Measurements from ENCODE around the gene IRF2BP1.
A peak's percentile ranks its signal among the peaks of the same experiment; 100 is the strongest.
"Not testable (repeated sequence)": the region's sequence is repeated elsewhere in the genome, so short reads cannot be mapped to it uniquely, and the experiment has no call there.

Gene IRF2BP1

DNA sequence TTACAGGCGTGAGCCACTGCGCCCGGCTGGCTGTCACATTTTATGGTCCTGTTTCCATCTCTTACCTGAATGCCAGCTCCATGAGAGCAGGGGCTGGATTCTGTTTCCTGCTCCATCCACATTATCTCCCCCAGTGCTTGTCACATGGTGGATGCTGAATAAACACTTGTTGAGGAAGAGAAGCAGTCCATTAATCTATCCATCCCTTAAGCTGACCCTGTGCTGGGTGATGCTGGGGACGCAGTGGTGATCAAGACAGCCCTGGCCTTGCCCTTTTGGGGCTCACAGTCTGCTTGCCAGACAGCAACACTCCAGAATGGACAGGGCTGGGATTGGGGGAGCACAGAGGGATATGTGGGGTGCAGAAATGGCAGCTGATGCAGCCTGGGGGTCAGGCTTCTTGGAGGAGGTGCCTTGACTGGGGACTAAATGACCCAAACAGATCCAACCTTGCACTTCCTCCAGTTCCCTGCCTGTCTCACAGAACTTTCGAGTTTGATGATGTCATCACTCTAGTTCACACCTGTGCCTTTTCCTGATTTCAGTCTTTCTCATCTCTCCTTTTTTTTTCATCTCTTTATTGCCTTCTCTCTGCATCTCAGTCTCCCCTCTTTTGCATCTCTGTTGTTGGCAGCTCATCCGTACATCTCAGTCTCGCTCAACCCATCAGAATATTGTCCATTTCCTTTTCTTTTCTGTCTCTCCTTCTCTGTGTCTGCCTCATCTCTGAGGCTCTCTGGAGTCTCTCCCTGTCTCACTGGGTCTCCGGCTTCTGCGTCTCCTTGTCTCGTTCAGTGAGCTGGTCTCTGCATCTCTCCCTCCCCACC is 4.6 kb downstream of the IRF2BP1 start:
- no peak for DNase-seq

GRCh38 chr19:45879971-45880370 is 6.0 kb downstream of the IRF2BP1 start:
- DNase-seq, result no peak

- DNase-seq, result no peak
Measured at GRCh38 chr19:45879055-45879454, 6.9 kb downstream of the IRF2BP1 start.

GRCh38 chr19:45878043-45878794 is 7.7 kb downstream of the IRF2BP1 start:
- DNase-seq, result no peak

- no peak for DNase-seq
Measured at GRCh38 chr19:45876411-45877197, 9.3 kb downstream of the IRF2BP1 start.

DNA sequence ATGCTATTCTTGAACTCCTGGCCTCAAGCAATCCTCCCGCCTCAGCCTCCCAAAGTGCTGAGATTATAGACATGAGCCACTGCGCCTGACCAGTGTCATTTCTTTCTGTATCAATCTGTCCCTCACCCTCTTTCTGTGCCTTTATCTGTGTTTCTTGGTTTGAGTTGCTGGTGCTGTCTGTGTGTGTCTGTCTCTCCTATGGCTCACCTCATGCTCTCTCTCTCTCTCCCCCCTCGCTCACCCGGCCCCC is 9.9 kb downstream of the IRF2BP1 start:
- DNase-seq, result no peak

- DNase-seq, result no peak
Measured at GRCh38 chr19:45874620-45874966, 11.3 kb downstream of the IRF2BP1 start.

GRCh38 chr19:45873219-45873772 is 12.6 kb downstream of the IRF2BP1 start:
- no peak for DNase-seq

DNA sequence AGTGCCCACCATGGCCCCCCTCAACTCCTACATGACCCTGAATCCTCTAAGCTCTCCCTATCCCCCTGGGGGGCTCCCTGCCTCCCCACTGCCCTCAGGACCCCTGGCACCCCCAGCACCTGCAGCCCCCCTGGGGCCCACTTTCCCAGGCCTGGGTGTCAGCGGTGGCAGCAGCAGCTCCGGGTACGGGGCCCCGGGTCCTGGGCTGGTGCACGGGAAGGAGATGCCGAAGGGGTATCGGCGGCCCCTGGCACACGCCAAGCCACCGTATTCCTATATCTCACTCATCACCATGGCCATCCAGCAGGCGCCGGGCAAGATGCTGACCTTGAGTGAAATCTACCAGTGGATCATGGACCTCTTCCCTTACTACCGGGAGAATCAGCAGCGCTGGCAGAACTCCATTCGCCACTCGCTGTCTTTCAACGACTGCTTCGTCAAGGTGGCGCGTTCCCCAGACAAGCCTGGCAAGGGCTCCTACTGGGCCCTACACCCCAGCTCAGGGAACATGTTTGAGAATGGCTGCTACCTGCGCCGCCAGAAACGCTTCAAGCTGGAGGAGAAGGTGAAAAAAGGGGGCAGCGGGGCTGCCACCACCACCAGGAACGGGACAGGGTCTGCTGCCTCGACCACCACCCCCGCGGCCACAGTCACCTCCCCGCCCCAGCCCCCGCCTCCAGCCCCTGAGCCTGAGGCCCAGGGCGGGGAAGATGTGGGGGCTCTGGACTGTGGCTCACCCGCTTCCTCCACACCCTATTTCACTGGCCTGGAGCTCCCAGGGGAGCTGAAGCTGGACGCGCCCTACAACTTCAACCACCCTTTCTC is 13.6 kb downstream of the IRF2BP1 start:
- no peak for DNase-seq

DNA sequence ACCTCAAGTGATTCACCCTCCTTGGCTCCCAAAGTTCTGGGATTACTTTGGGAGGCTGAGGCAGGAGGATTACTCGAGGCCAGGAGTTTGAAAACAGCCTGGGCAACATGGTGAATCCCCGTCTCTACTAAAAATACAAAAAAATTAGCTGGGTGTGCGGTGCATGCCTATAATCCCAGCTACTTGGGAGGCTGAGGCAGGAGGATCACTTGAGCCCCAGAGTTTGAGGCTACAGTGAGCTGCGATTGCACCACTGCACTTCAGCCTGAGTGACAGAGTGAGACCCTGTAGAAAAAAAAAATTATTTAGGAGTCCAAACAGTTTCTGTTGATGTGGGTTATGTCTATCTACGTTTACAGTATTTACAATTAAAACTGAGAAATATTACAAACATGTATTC is 15.1 kb downstream of the IRF2BP1 start:
- no peak for DNase-seq

DNA sequence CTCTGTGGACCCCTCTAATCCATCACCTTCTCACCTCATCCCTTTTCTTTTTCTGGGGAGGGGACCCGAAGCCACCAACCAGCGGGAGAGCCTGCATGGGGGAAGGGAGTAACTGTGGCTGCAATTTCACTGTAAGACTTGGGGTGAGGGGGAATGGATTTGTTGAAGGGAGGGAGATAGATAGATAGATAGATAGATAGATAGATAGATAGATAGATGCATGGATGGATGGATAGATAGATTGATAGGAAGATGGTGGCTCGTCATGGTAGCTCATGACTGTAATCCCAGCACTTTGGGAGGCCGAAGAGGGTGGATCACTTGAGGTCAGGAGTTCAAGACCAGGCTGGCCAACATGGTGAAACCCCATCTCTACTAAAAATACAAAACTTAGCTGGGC is 18.7 kb downstream of the IRF2BP1 start:
- DNase-seq, result not testable (repeated sequence)

GRCh38 chr19:45866400-45867176 is 19.4 kb downstream of the IRF2BP1 start:
- DNase-seq, result no peak

GRCh38 chr19:45865269-45865948 is 20.5 kb downstream of the IRF2BP1 start:
- DNase-seq, result no peak

- DNase-seq, result no peak
Measured at GRCh38 chr19:45864629-45865082, 21.3 kb downstream of the IRF2BP1 start.

DNA sequence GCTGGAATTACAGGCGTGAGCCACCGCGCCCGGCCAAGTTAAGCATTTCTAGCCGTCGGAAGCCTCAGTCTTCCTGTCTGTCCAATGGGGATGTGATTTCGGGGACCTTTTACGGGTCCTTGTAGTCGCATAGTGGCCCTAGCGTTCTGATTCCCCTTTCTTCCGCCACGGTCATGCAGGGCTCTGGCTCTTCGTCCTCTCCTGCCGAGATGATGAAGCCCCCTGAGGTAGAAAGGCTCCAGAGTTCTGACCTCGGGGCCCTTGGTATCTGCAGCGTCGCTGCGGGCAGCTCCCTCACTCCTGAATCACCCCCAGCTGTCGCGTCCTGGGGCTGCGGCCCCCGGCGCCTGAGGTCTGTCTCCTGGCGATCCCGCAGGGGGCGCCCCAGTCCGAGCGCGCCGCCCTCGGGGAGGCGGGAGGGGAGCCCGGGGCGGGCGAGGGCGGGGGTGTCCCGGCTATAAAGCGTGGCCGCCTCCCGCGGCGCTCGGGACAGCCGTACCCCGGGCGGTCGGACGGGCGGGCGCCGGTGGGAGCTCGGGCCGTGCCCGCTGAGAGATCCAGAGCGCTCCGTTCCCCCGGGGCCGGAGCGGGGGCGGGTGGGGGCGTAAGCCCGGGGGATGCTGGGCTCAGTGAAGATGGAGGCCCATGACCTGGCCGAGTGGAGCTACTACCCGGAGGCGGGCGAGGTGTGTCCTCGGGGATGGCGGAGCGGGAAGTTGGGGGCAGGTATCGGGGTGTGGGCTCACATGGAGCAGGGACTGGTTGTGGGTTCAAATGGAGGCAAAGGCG is 21.9 kb downstream of the IRF2BP1 start, which contains the start of gene FOXA3:
Gene FOXA3 (plus strand): TSS at position 487 of the 789 bp plus-strand sequence. CDS start 131 bp downstream, at position 618.
- peak; percentile 43 for DNase-seq

DNA sequence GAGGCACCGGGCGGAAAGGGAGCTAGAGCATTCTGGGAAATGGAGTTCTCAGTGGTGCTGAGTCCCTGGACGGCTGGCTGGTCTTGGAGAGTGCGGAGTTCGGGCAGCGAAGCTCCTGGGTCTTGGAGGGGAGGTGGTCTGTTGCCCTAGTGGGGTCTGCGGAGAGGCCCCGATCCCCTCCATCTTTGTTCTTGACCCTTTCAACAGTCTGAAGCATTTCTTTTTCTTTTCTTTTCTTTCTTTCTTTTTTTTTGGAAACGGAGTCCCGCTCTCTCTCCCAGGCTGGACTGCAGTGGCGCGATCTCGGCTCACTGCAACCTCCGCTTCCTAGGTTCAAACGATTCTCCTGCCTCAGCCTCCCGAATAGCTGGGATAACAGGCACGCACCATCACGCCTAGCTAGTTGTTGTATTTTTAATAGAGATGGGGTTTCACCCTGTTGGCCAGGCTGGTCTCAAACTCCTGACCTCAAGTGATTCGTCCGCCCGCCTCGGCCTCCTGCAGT is 22.6 kb downstream of the IRF2BP1 start:
- no peak for DNase-seq

DNA sequence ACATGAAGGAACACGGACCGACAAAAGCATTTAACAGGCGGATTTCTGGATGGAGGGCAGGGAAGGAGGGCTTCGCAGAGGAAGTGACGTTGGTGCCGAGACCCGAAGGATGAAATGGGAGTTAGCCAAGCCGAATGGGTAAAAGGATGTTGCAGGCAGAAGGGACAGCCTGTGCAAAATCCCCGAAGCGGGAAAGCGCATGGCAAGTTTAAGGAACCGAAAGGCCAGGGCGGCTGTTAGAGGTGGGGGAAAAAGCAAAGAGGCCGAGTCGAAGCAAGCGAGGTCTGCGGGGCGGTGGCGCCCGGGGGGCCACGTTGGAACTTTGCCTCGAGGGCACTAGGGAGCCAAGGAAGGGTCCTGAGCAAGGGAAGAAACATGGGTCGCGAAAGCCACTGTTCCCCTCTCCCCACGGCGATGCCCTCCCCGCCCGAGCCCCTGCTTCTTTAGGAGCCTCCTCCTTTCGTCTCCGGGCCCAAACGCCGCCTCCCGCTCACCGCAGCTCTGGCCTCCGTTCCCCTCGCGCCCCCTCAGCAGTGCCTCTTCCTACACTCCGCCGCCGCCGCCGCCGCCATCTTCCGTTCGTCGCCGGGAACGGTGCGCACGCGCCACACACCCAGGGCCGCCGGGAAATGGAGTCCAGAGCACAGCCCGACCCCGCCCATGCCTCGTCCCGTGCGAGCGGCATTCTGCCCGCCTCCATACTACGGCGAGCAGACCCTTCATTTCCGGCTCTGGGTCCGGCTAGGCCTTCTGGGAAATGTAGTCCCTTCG is 23.2 kb downstream of the IRF2BP1 start, which contains the start of gene SYMPK:
Gene SYMPK (minus strand): TSS at position 584 of the 771 bp plus-strand sequence. CDS start 8,652 bp downstream, outside the sequence.
- peak; percentile 98 for DNase-seq

- no peak for DNase-seq
Measured at GRCh38 chr19:45862271-45862563, 23.7 kb downstream of the IRF2BP1 start.

All from effector CD4-positive, alpha-beta T cell (primary cell).